ENCODE data around the gene LOXHD1. TPM values are rescaled to one million over a fixed set of nuclear protein-coding genes. Genes with fewer than 3 reads are reported as not detected.

LOXHD1 gene
- total RNA-seq, 2 experiments from 2014 or later, result 0.11 to 0.45 TPM

GRCh38 chr18:46574743-46575115 is 82.3 kb downstream of the LOXHD1 start:
- ChIA-PET CTCF (no interaction called here), POLR2A (no interaction called here)
- TF ChIP-seq, protein P1, sequence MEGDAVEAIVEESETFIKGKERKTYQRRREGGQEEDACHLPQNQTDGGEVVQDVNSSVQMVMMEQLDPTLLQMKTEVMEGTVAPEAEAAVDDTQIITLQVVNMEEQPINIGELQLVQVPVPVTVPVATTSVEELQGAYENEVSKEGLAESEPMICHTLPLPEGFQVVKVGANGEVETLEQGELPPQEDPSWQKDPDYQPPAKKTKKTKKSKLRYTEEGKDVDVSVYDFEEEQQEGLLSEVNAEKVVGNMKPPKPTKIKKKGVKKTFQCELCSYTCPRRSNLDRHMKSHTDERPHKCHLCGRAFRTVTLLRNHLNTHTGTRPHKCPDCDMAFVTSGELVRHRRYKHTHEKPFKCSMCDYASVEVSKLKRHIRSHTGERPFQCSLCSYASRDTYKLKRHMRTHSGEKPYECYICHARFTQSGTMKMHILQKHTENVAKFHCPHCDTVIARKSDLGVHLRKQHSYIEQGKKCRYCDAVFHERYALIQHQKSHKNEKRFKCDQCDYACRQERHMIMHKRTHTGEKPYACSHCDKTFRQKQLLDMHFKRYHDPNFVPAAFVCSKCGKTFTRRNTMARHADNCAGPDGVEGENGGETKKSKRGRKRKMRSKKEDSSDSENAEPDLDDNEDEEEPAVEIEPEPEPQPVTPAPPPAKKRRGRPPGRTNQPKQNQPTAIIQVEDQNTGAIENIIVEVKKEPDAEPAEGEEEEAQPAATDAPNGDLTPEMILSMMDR (IDR thresholded peaks at IDR 0.05), result no peak
- ATAC-seq (no peak), DNase-seq (no peak)
- intact Hi-C loops (cut with micrococcal nuclease), result no loop called here
- Mint-ChIP-seq H3K27ac (no peak overlapping the region), H3K4me1 (ENCODE audit: low read depth) (peaks cover 5% of the 10 kb centered on the region), H3K9me3 (no peaks in the 10 kb centered on the region), H3K36me3 (ENCODE audit: low read depth) (no peaks in the 10 kb centered on the region), H3K4me3 (no peak overlapping the region), H3K27me3 (peaks cover 2% of the 10 kb centered on the region)

GRCh38 chr18:46574000-46574742 is 82.8 kb downstream of the LOXHD1 start:
- DNase-seq, result no peak
- no peaks in the 10 kb centered on the region for H3K9me3 Mint-ChIP-seq
- POLR2A ChIA-PET, result no interaction called here
- H3K27ac Mint-ChIP-seq, result no peak overlapping the region
- H3K4me1 Mint-ChIP-seq (ENCODE audit: low read depth), result peaks cover 5% of the 10 kb centered on the region
- TF ChIP-seq, protein P1 (IDR thresholded peaks at IDR 0.05), result no peak
- intact Hi-C loops (cut with micrococcal nuclease), result no loop called here
- no peak for ATAC-seq
- peaks cover 1% of the 10 kb centered on the region for H3K27me3 Mint-ChIP-seq
- CTCF ChIA-PET, result no interaction called here
- H3K36me3 Mint-ChIP-seq (ENCODE audit: low read depth), result no peaks in the 10 kb centered on the region
- no peak overlapping the region for H3K4me3 Mint-ChIP-seq

DNA sequence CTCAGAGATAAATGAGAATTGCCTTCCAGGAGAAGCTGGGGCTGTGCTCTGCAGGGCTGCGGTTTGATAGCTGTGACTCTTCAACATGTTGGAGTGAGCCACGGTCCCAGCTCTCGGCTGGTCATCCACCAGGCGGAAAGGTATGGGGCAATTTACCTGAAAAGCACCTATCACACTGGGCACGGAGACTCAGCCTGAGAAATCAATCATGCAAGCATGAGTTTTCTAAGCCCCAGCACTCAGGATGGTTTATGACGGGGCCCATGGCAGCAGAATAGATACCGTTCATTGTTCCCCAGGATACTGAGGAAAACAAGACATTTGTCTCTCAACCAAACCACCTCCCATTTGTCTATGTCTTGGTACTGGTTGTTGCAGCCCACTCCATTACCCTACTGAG is 83.9 kb downstream of the LOXHD1 start:
- ATAC-seq, result no peak
- TF ChIP-seq, protein P1 (IDR thresholded peaks at IDR 0.05), result no peak
- Mint-ChIP-seq H3K27ac (no peak overlapping the region), H3K4me3 (no peak overlapping the region), H3K9me3 (no peaks in the 10 kb centered on the region), H3K27me3 (peaks cover 1% of the 10 kb centered on the region), H3K36me3 (ENCODE audit: low read depth) (no peaks in the 10 kb centered on the region), H3K4me1 (ENCODE audit: low read depth) (peaks cover 5% of the 10 kb centered on the region)
- POLR2A ChIA-PET, result no interaction called here
- CTCF ChIA-PET, result no interaction called here
- intact Hi-C loops (cut with micrococcal nuclease), result no loop called here
- no peak for DNase-seq

- DNase-seq (no peak), ATAC-seq (no peak)
- Mint-ChIP-seq H3K27me3 (no peaks in the 10 kb centered on the region), H3K27ac (no peak overlapping the region), H3K4me3 (no peak overlapping the region), H3K9me3 (no peaks in the 10 kb centered on the region), H3K36me3 (ENCODE audit: low read depth) (no peaks in the 10 kb centered on the region), H3K4me1 (ENCODE audit: low read depth) (peaks cover 5% of the 10 kb centered on the region)
- CTCF ChIA-PET, result interaction anchor here (2.3 kb wide), 1 partner anchor 86 kb away, joined by 9 read pairs; no protein-coding TSS in a partner anchor
- intact Hi-C loops (cut with micrococcal nuclease), result no loop called here
- TF ChIP-seq, protein P1 (IDR thresholded peaks at IDR 0.05), result no peak
- POLR2A ChIA-PET, result no interaction called here
Measured at GRCh38 chr18:46571756-46572155, 85.3 kb downstream of the LOXHD1 start.

- DNase-seq (no peak), ATAC-seq (no peak)
- TF ChIP-seq, protein P1 (IDR thresholded peaks at IDR 0.05), result no peak
- no peaks in the 10 kb centered on the region for H3K27me3 Mint-ChIP-seq
- intact Hi-C loops (cut with micrococcal nuclease), result no loop called here
- H3K4me3 Mint-ChIP-seq, result no peak overlapping the region
- H3K4me1 Mint-ChIP-seq (ENCODE audit: low read depth), result peaks cover 5% of the 10 kb centered on the region
- no peaks in the 10 kb centered on the region for H3K9me3 Mint-ChIP-seq
- CTCF ChIA-PET, result interaction anchor here (2.3 kb wide), 1 partner anchor 87 kb away, joined by 9 read pairs; no protein-coding TSS in a partner anchor
- POLR2A ChIA-PET, result interaction anchor here (1.3 kb wide), 1 partner anchor 16 kb away, joined by 3 read pairs; no protein-coding TSS in a partner anchor
- H3K36me3 Mint-ChIP-seq (ENCODE audit: low read depth), result no peaks in the 10 kb centered on the region
- H3K27ac Mint-ChIP-seq, result no peak overlapping the region
Measured at GRCh38 chr18:46570666-46571065, 86.4 kb downstream of the LOXHD1 start.
